Measurements from ENCODE around the gene HK1. TPM values are rescaled to one million over a fixed set of nuclear protein-coding genes. Genes with fewer than 3 reads are reported as not detected.

HK1 gene
- total and polyA plus RNA-seq, 2 donors = 37.5 to 130 TPM

GRCh38 chr10:69409968-69410367, 131.7 kb downstream of the HK1 start:
- DNase-seq (ENCODE audit: extremely low spot score) = no peak
- no peaks in the 10 kb centered on the region for H3K36me3 ChIP-seq (ENCODE audit: insufficient read depth)
- no peaks in the 10 kb centered on the region for H3K4me1 ChIP-seq (ENCODE audit: insufficient read depth)
- WGBS = 57% methylated on average over 6 of the region's 6 CpGs
- no peak overlapping the region for H3K27ac ChIP-seq (ENCODE audit: low read depth)
- no peak overlapping the region for H3K4me3 ChIP-seq (ENCODE audit: low read depth, low read length)

- no peak overlapping the region for H3K4me3 ChIP-seq (ENCODE audit: low read depth, low read length)
- DNase-seq (ENCODE audit: extremely low spot score) = no peak
- H3K36me3 ChIP-seq (ENCODE audit: insufficient read depth) = no peaks in the 10 kb centered on the region
- 78% methylated on average over 10 of the region's 10 CpGs for WGBS
- H3K27ac ChIP-seq (ENCODE audit: low read depth) = no peak overlapping the region
- H3K4me1 ChIP-seq (ENCODE audit: insufficient read depth) = no peaks in the 10 kb centered on the region
Measured at GRCh38 chr10:69410487-69410886, 132.2 kb downstream of the HK1 start.

GRCh38 chr10:69411476-69411875, 133.2 kb downstream of the HK1 start:
- H3K4me3 ChIP-seq (ENCODE audit: low read depth, low read length) = no peak overlapping the region
- H3K4me1 ChIP-seq (ENCODE audit: insufficient read depth) = no peaks in the 10 kb centered on the region
- no peaks in the 10 kb centered on the region for H3K36me3 ChIP-seq (ENCODE audit: insufficient read depth)
- no peak overlapping the region for H3K27ac ChIP-seq (ENCODE audit: low read depth)
- 31% methylated on average over 4 of the region's 4 CpGs for WGBS
- DNase-seq (ENCODE audit: extremely low spot score) = no peak

GRCh38 chr10:69412232-69412790, 134.0 kb downstream of the HK1 start:
- WGBS = 69% methylated on average over 3 of the region's 3 CpGs
- Histone ChIP-seq H3K4me1 (ENCODE audit: insufficient read depth) (no peaks in the 10 kb centered on the region), H3K4me3 (ENCODE audit: low read depth, low read length) (no peak overlapping the region)

GRCh38 chr10:69413221-69413865, 135.0 kb downstream of the HK1 start:
- no peaks in the 10 kb centered on the region for H3K4me1 ChIP-seq (ENCODE audit: insufficient read depth)
- 7% methylated on average over 13 of the region's 13 CpGs for WGBS
- no peak overlapping the region for H3K27ac ChIP-seq (ENCODE audit: low read depth)
- H3K36me3 ChIP-seq (ENCODE audit: insufficient read depth) = no peaks in the 10 kb centered on the region
- no peak for DNase-seq (ENCODE audit: extremely low spot score)
- H3K4me3 ChIP-seq (ENCODE audit: low read depth, low read length) = no peak overlapping the region

More at GRCh38 chr10:69412232-69412790, 134.0 kb downstream of the HK1 start:
- Histone ChIP-seq H3K36me3 (ENCODE audit: insufficient read depth) (no peaks in the 10 kb centered on the region), H3K27ac (ENCODE audit: low read depth) (no peak overlapping the region)
- DNase-seq (ENCODE audit: extremely low spot score) = no peak

- Histone ChIP-seq H3K4me3 (ENCODE audit: low read depth, low read length) (no peak overlapping the region), H3K36me3 (ENCODE audit: insufficient read depth) (no peaks in the 10 kb centered on the region), H3K4me1 (ENCODE audit: insufficient read depth) (no peaks in the 10 kb centered on the region), H3K27ac (ENCODE audit: low read depth) (no peak overlapping the region)
- no peak for DNase-seq (ENCODE audit: extremely low spot score)
- whole genome bisulfite sequencing = 84% methylated on average over 20 of the region's 20 CpGs
Measured at GRCh38 chr10:69414036-69415018, 136.0 kb downstream of the HK1 start.

- Histone ChIP-seq H3K27ac (ENCODE audit: low read depth) (no peak overlapping the region), H3K4me3 (ENCODE audit: low read depth, low read length) (no peak overlapping the region), H3K4me1 (ENCODE audit: insufficient read depth) (no peaks in the 10 kb centered on the region), H3K36me3 (ENCODE audit: insufficient read depth) (no peaks in the 10 kb centered on the region)
- WGBS = 79% methylated on average over 13 of the region's 13 CpGs
- no peak for DNase-seq (ENCODE audit: extremely low spot score)
Measured at GRCh38 chr10:69415049-69415448, 136.8 kb downstream of the HK1 start.

- WGBS = 91% methylated on average over 10 of the region's 10 CpGs
- Histone ChIP-seq H3K4me1 (ENCODE audit: insufficient read depth) (no peaks in the 10 kb centered on the region), H3K4me3 (ENCODE audit: low read depth, low read length) (no peak overlapping the region), H3K27ac (ENCODE audit: low read depth) (no peak overlapping the region), H3K36me3 (ENCODE audit: insufficient read depth) (no peaks in the 10 kb centered on the region)
- DNase-seq (ENCODE audit: extremely low spot score) = no peak
Measured at GRCh38 chr10:69415951-69416350, 137.7 kb downstream of the HK1 start.

- no peaks in the 10 kb centered on the region for H3K4me1 ChIP-seq (ENCODE audit: insufficient read depth)
- no peak within 1 kb of the TSS for H3K27ac ChIP-seq (ENCODE audit: low read depth)
- DNase-seq (ENCODE audit: extremely low spot score) = no peak
- WGBS = 45% methylated on average over 10 of the region's 10 CpGs
- no peak within 1 kb of the TSS for H3K4me3 ChIP-seq (ENCODE audit: low read depth, low read length)
- no peaks in the 10 kb centered on the region for H3K36me3 ChIP-seq (ENCODE audit: insufficient read depth)
Measured at GRCh38 chr10:69416695-69417094, 138.4 kb downstream of the HK1 start, which contains the start of gene TACR2. Gene TACR2 (minus strand): TSS chr10:69416918. CDS start chr10:69416323, 595 bp downstream.

- DNase-seq (ENCODE audit: extremely low spot score) = no peak
- Histone ChIP-seq H3K4me1 (ENCODE audit: insufficient read depth) (no peaks in the 10 kb centered on the region), H3K36me3 (ENCODE audit: insufficient read depth) (no peaks in the 10 kb centered on the region), H3K4me3 (ENCODE audit: low read depth, low read length) (no peak overlapping the region), H3K27ac (ENCODE audit: low read depth) (no peak overlapping the region)
- 63% methylated on average over 11 of the region's 11 CpGs for WGBS
Measured at GRCh38 chr10:69417542-69417941, 139.2 kb downstream of the HK1 start.

GRCh38 chr10:69418052-69418752, 139.9 kb downstream of the HK1 start:
- no peak overlapping the region for H3K27ac ChIP-seq (ENCODE audit: low read depth)
- no peak for DNase-seq (ENCODE audit: extremely low spot score)
- no peak overlapping the region for H3K4me3 ChIP-seq (ENCODE audit: low read depth, low read length)
- no peaks in the 10 kb centered on the region for H3K4me1 ChIP-seq (ENCODE audit: insufficient read depth)
- 42% methylated on average over 8 of the region's 8 CpGs for WGBS
- no peaks in the 10 kb centered on the region for H3K36me3 ChIP-seq (ENCODE audit: insufficient read depth)

GRCh38 chr10:69419096-69419743, 140.9 kb downstream of the HK1 start:
- DNase-seq (ENCODE audit: extremely low spot score) = no peak
- H3K27ac ChIP-seq (ENCODE audit: low read depth) = no peak overlapping the region
- 92% methylated on average over 18 of the region's 18 CpGs for WGBS
- H3K4me3 ChIP-seq (ENCODE audit: low read depth, low read length) = no peak overlapping the region
- no peaks in the 10 kb centered on the region for H3K4me1 ChIP-seq (ENCODE audit: insufficient read depth)
- no peaks in the 10 kb centered on the region for H3K36me3 ChIP-seq (ENCODE audit: insufficient read depth)

- no peaks in the 10 kb centered on the region for H3K4me1 ChIP-seq (ENCODE audit: insufficient read depth)
- no peaks in the 10 kb centered on the region for H3K36me3 ChIP-seq (ENCODE audit: insufficient read depth)
- H3K4me3 ChIP-seq (ENCODE audit: low read depth, low read length) = no peak overlapping the region
- DNase-seq (ENCODE audit: extremely low spot score) = no peak
- H3K27ac ChIP-seq (ENCODE audit: low read depth) = no peak overlapping the region
- 85% methylated on average over 11 of the region's 11 CpGs for WGBS
Measured at GRCh38 chr10:69419744-69420126, 141.4 kb downstream of the HK1 start.

Measured in urinary bladder (tissue), 4 donors.